GM21737 (cell line): ENCODE measurements around the gene RASA1.
A peak's percentile ranks its signal among the peaks of the same experiment; 100 is the strongest.
"Not testable (repeated sequence)": the region's sequence is repeated elsewhere in the genome, so short reads cannot be mapped to it uniquely, and the experiment has no call there.

Source experiments
- ATAC-seq: cut with Tn5 transposase; IDR thresholded peaks from one replicate; pipeline ENCODE4 v1.9.1; 2021; ENCODE audit warnings: mild to moderate bottlenecking, moderate library complexity; ENCODE audit not compliant: unreplicated experiment

The RASA1 gene

GRCh38 chr5:87267574-87268125, at the start of gene RASA1:
Gene RASA1, plus strand, starts transcription at chr5:87267883. Its CDS starts 569 bp downstream, at chr5:87268452.
- ATAC-seq = peak; percentile 62

DNA sequence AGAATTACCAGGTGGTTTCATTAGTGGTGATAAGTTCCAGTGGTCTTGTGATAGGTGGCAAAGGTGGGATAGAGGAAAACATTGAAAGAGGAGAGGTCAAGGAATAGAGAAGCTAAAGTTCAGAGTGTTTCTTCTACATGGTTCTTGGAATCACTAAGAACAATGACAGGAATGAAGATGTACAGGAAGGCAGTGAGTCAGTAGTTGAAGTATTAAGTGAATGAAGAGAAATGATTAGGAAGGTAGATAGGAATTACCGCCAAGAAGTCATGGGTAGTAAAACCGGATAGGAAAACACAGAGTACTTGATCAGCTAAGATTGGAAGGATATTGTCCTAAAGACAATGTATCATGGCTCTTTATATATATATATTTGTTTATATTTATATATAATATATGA, 37.9 kb upstream of the RASA1 start:
- no peak for ATAC-seq

GRCh38 chr5:87231037-87231808, 36.5 kb upstream of the RASA1 start:
- ATAC-seq = peak; percentile 92

GRCh38 chr5:87233143-87233542, 34.5 kb upstream of the RASA1 start:
- no peak for ATAC-seq

DNA sequence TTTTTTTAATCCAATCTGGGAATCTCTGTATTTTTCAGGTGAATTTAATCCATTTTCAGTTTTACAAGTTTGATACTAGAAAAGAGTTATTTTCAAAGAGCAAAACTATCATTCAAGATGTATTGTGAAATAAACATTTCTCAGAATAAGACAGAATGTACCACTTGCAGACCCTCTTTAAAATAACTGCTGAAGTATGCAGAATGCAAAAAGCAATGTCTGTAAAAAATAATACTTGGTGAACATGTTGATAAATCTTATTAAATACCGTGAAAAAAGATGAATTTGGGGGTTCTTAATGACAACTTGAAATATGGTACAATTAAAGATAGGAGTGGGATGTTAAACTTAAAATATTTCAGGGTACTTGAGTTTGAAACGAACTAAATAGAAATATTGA, 26.1 kb upstream of the RASA1 start:
- ATAC-seq = no peak

DNA sequence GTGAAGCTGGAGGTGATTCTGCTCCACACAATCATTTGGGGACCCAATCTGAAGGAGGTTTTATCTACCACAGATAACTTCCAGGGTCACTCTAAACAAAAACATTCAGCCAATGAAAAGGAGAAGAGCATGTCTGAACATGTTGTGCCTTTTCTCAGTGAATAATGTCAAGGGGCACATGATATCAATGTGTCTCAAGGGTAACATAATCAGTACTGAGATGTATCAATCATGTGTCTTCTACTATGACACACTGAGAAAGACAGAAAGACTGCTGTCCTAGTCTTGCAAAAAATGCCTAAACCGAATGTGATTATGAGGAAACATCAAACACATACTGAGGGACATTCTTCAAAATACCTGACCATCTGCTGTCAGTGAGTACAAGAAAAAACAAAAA, 25.4 kb upstream of the RASA1 start:
- ATAC-seq = no peak

- ATAC-seq = no peak
Observed at GRCh38 chr5:87243161-87243844, 24.4 kb upstream of the RASA1 start.

GRCh38 chr5:87245451-87245850, 22.2 kb upstream of the RASA1 start:
- no peak for ATAC-seq

DNA sequence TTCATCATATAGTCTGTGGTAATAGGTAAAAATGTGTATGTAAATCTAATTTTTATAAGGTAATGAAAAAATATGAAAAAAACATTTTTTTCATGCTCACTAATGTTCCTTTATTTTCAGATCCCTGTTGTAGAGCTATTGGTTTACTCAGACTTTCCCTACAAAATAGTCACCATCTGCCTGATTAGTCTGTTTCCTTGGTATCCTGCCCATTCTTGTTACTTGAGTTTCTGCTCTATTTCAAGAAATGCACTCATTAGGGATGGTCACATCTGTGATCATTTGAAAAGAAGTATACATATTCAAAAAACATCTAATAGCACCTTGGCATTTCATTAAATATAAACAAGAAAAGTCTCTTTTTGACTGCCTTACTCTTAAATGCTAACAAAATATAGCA, 21.6 kb upstream of the RASA1 start:
- ATAC-seq = no peak

DNA sequence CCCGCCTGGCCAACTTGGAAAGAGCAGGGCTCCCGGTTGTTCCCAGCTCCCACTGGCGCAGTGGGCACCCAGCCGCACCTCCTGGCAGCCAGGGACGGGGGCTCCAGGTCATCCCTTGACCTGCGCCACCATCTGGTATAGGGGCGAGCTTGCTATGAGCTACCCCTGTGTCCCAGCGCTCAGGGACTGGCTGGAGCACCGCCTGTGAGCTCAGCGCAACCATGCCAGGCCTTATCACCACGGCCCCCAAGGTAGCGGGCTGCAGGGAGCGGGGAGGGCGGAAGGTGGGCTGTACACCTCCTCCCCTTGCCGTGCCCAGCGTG, 15.4 kb upstream of the RASA1 start:
- no peak for ATAC-seq

DNA sequence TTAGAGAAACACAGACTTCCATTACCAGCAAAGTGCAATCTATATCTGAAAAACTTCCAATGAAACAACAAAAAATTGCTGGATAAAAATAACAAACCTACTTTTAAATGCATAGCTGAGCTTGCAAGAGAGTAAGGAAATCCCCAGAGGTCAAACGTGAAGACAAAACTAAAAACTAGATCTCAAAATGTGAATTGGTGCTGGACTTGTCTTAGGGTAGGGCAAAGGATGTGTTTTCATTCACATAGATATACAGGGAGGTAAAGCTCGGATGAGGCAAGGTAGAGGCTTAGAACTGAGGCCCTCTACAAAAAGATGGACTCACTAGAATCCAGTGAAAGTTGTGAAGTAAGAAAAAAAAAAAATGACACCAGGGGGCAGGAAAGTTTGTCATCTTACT, 13.6 kb upstream of the RASA1 start:
- no peak for ATAC-seq

DNA sequence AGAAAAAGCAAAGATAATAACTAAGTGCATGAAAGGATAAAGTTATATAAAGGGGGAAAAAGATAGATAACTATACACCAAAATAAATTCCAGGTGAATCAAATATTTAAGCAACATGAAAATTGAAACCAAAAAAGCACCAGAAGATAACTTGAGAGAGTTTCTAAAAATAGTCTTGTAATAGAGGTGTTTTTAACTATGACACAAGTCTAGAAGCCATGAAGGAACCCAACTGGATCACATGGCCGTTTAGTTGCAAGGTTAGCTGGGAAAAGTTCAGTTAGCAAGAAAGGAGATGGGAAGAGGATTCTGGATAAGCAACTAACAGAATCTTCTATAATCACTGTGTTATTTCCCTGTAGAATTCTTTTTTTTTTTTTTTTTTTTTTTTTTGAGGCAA, 9.2 kb upstream of the RASA1 start:
- no peak for ATAC-seq

GRCh38 chr5:87260604-87261192, 7.0 kb upstream of the RASA1 start:
- ATAC-seq = no peak

GRCh38 chr5:87263498-87263897, 4.2 kb upstream of the RASA1 start:
- no peak for ATAC-seq

DNA sequence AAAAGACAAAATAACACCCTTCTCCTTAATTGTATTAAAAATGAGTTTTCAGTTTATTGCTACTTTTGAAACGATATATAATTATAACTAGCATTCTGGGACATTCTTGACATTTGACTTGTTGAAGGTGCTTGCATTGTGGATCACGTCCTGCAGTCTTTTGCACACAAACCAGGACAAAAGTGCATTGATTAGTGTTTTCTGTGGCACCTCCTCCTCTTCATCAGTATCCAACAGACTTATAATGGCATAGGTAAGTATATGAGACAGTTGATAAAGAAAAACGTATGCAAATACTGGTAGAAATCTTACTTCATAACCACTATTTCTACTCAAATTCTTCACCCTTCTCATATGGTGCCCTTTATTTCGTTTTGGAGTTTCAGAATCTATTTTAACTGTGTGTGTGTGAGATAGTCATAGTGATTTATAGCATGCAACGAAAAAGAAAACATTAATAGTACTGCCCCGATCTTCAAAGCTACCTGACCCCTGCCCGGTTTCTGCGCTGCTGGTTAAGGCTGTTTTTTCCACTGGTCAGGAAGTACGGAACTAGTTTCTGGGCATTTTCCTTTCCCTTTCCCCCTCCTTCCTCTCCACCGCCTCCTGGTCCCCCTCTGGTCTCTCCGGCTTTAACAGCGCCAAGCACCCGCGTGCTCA, 639 bp upstream of the RASA1 start:
- ATAC-seq = peak; percentile 9

- peak; percentile 57 for ATAC-seq
Observed at GRCh38 chr5:87268126-87268969, 665 bp downstream of the RASA1 start.

DNA sequence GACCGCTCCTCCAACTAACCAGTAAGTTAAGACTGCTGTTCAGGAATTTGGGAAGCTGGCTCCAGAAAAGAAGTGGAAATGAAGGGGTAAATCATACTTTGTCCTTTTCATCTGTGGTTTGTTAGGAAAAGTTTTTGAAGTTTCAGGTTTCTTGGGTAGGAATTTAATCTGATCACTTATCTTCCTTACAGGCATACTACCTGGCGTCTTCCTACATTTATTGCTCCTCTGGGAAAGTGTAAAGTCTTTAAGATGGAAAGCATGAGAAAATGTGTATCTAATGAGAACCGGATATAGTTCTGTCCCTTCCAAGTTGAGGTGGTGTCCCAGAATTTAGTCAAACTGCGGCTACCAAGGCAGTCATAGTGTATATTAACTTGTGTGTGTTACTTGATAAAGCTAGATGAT, 1.3 kb downstream of the RASA1 start:
- no peak for ATAC-seq

DNA sequence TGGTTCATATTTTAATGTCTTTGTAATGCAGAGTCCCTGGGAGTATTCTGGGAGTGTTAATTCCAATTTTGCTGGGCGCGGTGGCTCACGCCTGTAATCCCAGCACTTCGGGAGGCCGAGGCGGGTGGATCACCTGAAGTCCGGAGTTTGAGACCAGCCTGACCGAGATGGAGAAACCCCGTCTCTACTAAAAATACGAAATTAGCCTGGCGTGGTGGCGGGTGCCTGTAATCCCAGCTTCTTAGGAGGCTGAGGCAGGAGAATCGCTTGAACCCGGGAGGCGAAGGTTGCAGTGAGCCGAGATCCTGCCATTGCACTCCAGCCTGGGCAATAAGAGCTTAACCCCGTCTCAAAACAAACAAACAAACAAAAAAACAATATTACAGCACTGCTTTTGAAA, 3.2 kb downstream of the RASA1 start:
- ATAC-seq = not testable (repeated sequence)

- ATAC-seq = no peak
Observed at GRCh38 chr5:87276655-87277054, 9.0 kb downstream of the RASA1 start.

DNA sequence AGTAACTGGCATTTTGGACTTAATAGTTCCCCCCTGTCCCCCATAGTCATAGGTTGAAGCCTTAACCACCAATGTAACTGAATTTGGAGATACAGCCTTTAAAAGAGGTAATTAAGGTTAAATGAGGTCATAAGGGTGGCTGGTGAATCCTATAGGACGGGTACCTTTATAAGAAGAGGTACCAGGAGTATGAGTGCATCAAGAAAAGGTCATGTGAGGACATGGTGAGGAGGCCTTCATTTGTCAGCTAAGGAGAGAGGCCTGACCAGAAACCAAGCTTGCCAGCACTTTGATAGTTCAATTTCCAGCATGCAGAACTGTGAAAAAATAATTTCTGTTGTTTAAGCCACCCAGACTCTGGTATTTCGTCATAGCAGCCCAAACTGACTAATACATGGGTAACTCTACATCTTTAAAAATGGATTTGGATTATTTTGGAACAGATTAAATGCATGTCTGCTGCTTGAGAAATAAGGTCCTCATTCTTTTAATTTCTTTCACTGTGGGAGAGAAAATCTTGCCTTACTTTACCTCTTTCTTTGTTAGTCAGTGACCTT, 9.7 kb downstream of the RASA1 start:
- no peak for ATAC-seq
